Upper lobe of left lung (tissue), 4 donors: ENCODE measurements around the gene PAQR3.

Source experiments
- CTCF ChIP-seq, 6 experiments: fragments of 450-650 bp in 4 of 6; fragments of 200-600 bp in 2 of 6; sonication (generic) in 2 of 6; IDR thresholded peaks; one replicate each; pipeline ENCODE4 v1.5.1; 2016 to 2019; ENCODE audit warnings: antibody characterized with exemption in 6 of 6
- EP300 ChIP-seq, 4 donors: sonication (generic); formaldehyde crosslinking; IDR thresholded peaks; one replicate each; pipeline ENCODE4 v1.5.1; 2017; ENCODE audit warnings: antibody characterized with exemption in 4 of 4, control low read depth in 2 of 4
- POLR2A ChIP-seq, 4 donors: fragments of 450-650 bp; IDR thresholded peaks; one replicate each; pipeline ENCODE4 v1.5.1; 2016 to 2017; ENCODE audit warnings: antibody characterized with exemption in 4 of 4, mild to moderate bottlenecking in 2 of 4
- POLR2AphosphoS5 ChIP-seq, 2 donors: sonication (generic); formaldehyde crosslinking; IDR thresholded peaks; one replicate each; pipeline ENCODE4 v1.5.1; 2017; ENCODE audit warnings: antibody characterized with exemption in 2 of 2

GRCh38 chr4:78876568-78877320 lies 62.5 kb downstream of the PAQR3 start:
- TF ChIP-seq CTCF (IDR thresholded peaks at IDR 0.05) (no peak), EP300 (IDR thresholded peaks at IDR 0.05) (no peak), POLR2AphosphoS5 (IDR thresholded peaks at IDR 0.05) (no peak), POLR2A (IDR thresholded peaks at IDR 0.05) (no peak)
